Activated T-cell treated with anti-CD3 and anti-CD28 coated beads, Interleukin-2, amount 50 U/mL, for 4 hours (primary cell): ENCODE results near the gene TDRD6. TPM values are rescaled to one million over a fixed set of nuclear protein-coding genes. Genes with fewer than 3 reads are reported as not detected.
"Not testable (repeated sequence)": the region's sequence is repeated elsewhere in the genome, so short reads cannot be mapped to it uniquely, and the experiment has no call there.

Experiments
- ATAC-seq, 2 donors: fragments of 200-7000 bp; cut with Tn5 transposase; one replicate each; pipeline ENCODE4 v1.10.0; 2021
- DNase-seq: peaks from one replicate; pipeline ENCODE4 v3.0.0-alpha.2; 2020
- H3K27me3 Mint-ChIP-seq: one replicate; pipeline ENCODE4 v1.8.0; 2021; ENCODE audit warnings: low read depth, mixed read lengths
- H3K36me3 Mint-ChIP-seq: one replicate; pipeline ENCODE4 v1.8.0; 2022; ENCODE audit warnings: mixed read lengths; ENCODE audit not compliant: insufficient read depth
- H3K4me1 Mint-ChIP-seq: one replicate; pipeline ENCODE4 v1.8.0; 2021; ENCODE audit warnings: low read depth, mixed read lengths
- H3K4me3 Mint-ChIP-seq: one replicate; pipeline ENCODE4 v1.8.0; 2021; ENCODE audit warnings: mild to moderate bottlenecking, moderate library complexity, mixed read lengths
- H3K9me3 Mint-ChIP-seq: one replicate; pipeline ENCODE4 v1.8.0; 2021; ENCODE audit warnings: mixed read lengths
- total RNA-seq, 3 donors: library from RNA; stranded (reverse); gene quantifications; one replicate each; pipeline ENCODE4 v1.2.1, GENCODE V29; 2021

TDRD6 gene, protein sequence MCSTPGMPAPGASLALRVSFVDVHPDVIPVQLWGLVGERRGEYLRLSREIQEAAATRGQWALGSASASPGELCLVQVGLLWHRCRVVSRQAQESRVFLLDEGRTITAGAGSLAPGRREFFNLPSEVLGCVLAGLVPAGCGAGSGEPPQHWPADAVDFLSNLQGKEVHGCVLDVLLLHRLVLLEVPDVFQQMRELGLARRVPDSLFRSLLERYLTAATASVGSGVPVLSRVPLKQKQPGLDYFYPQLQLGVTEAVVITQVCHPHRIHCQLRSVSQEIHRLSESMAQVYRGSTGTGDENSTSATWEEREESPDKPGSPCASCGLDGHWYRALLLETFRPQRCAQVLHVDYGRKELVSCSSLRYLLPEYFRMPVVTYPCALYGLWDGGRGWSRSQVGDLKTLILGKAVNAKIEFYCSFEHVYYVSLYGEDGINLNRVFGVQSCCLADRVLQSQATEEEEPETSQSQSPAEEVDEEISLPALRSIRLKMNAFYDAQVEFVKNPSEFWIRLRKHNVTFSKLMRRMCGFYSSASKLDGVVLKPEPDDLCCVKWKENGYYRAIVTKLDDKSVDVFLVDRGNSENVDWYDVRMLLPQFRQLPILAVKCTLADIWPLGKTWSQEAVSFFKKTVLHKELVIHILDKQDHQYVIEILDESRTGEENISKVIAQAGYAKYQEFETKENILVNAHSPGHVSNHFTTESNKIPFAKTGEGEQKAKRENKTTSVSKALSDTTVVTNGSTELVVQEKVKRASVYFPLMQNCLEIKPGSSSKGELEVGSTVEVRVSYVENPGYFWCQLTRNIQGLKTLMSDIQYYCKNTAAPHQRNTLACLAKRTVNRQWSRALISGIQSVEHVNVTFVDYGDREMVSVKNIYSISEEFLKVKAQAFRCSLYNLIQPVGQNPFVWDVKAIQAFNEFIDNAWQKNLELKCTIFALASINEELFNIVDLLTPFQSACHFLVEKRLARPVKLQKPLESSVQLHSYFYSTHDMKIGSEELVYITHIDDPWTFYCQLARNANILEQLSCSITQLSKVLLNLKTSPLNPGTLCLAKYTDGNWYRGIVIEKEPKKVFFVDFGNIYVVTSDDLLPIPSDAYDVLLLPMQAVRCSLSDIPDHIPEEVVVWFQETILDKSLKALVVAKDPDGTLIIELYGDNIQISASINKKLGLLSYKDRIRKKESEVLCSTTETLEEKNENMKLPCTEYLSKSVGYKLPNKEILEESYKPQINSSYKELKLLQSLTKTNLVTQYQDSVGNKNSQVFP (N-terminal part only)
- total RNA-seq, result not detected

DNA sequence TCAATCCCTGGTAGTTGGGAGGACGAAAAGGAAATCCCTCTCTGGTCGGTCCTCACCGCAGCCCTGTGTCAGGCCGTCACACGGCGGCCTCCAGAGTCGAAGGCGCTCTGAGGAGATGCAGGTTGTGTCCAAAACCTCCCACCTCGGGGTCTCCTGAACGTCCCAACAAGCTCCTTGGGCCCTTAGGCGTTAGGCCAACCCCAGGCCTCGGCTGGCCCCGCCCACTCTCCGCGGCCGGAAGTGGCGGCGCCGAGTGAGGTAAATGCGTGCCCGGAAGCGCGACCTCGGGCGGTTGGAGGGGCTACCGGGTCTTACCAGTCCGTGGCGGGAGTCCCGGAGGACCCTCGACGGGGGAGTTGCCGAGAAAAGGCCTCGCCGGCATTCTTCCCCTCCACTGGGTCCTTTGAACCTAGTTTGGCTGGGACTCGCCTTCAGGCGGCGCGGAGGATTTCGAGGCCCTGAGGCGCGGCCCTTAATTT lies at the start of gene TDRD6:
Gene TDRD6, plus strand, starts transcription at position 267 of the 479 bp plus-strand sequence. CDS start 244 bp downstream, outside the sequence.
- ATAC-seq (no peak), DNase-seq (no peak)
- Mint-ChIP-seq H3K27me3 (no peaks in the 10 kb centered on the region), H3K9me3 (no peaks in the 10 kb centered on the region), H3K4me3 (no peak within 1 kb of the TSS), H3K36me3 (no peaks in the 10 kb centered on the region), H3K4me1 (no peaks in the 10 kb centered on the region)

DNA sequence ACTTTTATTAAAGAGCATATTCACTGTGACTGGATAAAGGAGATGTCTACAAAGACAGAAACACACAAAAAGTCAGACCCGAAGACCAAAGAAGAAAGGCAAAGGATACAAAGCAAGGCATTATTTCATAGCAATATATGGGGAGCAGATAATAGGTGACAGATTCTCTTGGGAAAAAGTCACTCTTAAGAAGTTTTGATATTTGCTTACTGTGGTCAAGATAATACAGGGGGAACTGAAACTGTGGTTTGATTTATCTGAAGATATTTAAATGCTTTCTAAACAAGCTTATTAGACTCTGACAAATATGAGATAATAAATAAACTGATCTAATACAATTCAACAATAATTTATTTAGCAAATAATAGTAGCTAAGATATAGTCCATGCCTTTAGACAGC lies 49.8 kb upstream of the TDRD6 start:
- Mint-ChIP-seq H3K36me3 (no peaks in the 10 kb centered on the region), H3K9me3 (no peaks in the 10 kb centered on the region), H3K27me3 (peaks cover 18% of the 10 kb centered on the region), H3K4me3 (no peak overlapping the region), H3K4me1 (peaks cover 4% of the 10 kb centered on the region)
- DNase-seq, result no peak
- no peak for ATAC-seq

DNA sequence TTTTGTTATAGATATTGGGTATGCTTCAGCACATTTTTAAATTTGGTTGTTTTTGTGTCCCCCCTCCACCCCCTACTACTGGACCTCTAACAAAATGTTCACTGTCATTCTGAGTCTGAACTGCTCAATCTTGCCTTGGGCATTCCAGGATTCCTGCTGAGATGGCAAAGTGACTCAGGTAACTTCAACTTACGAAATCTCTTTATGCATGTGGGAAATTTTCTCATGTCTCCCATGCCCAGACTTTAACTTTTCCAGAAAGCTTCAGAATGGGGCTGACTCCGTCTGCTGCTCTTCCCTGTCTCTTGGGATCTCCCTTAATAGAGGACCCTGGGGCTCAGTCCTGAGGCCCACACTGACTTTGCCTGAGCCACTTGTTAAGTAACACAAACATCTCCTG lies 49.0 kb upstream of the TDRD6 start:
- Mint-ChIP-seq H3K9me3 (no peaks in the 10 kb centered on the region), H3K4me1 (peaks cover 5% of the 10 kb centered on the region), H3K36me3 (no peaks in the 10 kb centered on the region), H3K4me3 (no peak overlapping the region), H3K27me3 (peaks cover 18% of the 10 kb centered on the region)
- ATAC-seq, result no peak
- DNase-seq, result no peak

DNA sequence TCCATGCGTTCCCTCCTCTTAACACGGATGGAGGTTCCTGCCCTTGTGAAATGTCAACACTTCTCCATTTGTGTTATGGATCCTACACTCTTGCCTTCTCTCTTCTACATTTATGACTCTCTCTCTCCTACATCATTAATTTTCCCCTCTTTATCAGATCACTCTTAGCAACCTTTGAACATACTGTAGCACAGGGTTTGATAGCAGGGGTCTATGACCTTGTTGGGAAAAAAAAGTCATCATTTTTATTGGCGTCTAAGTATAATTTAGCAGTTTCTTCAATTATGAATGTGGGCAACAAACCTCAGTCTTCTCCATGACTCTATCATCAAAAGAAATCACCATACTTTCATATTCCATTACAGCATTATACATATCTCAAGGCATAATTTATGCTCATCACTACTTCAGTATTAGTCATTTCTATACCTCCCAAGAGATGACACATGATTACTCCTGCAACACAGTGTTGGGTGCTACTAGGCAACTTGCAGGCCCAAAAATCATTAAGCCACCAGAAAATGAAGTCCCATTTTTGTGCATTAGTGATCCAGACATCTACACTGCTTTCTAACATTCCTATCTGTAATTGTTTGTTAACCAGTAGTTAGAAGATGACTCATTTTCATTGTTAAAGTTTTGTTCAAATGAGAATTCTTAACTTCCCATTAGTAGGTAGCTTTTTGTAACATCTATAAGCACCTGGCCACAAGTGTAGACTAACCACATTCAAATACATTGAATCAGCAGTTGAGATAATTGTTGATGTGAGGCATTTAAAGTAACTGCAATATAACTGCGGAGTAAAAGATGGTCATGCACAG lies 44.5 kb upstream of the TDRD6 start:
- peak; percentile 97 to 98 for ATAC-seq
- no peak for DNase-seq
- Mint-ChIP-seq H3K27me3 (peaks cover 13% of the 10 kb centered on the region), H3K36me3 (no peaks in the 10 kb centered on the region), H3K9me3 (peaks cover 3% of the 10 kb centered on the region), H3K4me1 (peaks cover 5% of the 10 kb centered on the region), H3K4me3 (no peak overlapping the region)

DNA sequence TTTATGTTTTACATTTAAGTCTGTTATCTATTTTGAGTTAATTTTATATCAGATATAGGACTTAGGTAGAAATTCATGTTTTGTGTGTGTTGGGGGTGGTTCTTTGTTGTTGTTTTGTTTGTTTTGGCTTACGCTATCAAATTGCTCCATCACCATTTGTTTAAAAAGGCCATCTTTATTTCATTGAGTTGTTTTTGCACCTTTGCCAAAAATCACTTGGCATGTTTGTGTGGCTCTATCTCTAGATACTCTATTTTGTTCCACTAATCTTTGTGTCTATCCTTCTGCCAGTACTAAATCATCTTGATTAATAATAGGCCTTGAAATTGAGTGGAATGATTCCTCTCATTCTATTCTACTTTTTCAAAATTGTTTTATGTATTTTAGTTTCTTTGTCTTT lies 42.4 kb upstream of the TDRD6 start:
- DNase-seq, result no peak
- Mint-ChIP-seq H3K27me3 (peaks cover 14% of the 10 kb centered on the region), H3K36me3 (no peaks in the 10 kb centered on the region), H3K9me3 (peaks cover 3% of the 10 kb centered on the region), H3K4me1 (peaks cover 5% of the 10 kb centered on the region), H3K4me3 (no peak overlapping the region)
- ATAC-seq, result no peak

DNA sequence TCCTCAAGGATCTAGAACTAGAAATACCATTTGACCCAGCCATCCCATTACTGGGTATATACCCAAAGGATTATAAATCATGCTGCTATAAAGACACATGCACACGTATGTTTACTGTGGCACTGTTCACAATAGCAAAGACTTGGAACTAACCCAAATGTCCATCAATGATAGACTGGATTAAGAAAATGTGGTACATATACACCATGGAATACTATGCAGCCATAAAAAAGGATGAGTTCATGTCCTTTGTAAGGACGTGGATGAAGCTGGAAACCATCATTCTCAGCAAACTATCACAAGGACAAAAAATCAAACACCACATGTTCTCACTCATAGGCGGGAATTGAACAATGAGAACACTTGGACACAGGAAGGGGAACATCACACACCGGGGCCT lies 39.6 kb upstream of the TDRD6 start:
- H3K27me3 Mint-ChIP-seq, result peaks cover 31% of the 10 kb centered on the region
- H3K4me1 Mint-ChIP-seq, H3K4me3 Mint-ChIP-seq, DNase-seq, H3K9me3 Mint-ChIP-seq, ATAC-seq, H3K36me3 Mint-ChIP-seq: not testable (repeated sequence)

DNA sequence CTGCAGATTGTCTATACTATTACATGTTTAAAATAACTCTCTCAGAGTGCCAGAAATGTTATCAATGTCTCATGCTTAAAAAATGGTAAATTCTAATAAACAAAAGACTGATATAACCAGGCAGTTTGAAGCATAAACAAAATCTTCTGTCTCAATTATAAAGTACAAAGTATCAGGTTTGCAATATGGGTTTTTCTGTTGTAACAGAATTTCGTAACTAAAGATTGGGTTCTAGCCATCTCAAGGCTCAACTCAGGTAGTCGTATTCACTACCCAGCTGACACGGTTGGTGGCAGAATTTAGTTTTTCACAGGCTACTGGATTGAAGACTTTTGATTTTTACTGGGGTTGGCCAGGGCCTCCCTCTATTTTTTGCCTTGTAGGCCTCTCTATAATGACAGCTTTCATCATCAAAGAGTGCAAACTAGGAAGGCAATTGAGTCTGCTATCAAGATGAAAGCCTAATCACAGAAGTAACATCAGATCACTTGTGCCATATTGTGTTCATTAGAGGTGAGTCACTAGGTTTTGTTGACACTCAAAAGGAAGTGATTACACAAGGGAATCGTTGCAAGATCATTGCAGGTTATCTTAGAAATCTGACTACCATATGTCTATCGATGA lies 38.7 kb upstream of the TDRD6 start:
- ATAC-seq (no peak), DNase-seq (no peak)
- Mint-ChIP-seq H3K27me3 (peaks cover 38% of the 10 kb centered on the region), H3K9me3 (peaks cover 3% of the 10 kb centered on the region), H3K36me3 (no peaks in the 10 kb centered on the region), H3K4me3 (no peak overlapping the region), H3K4me1 (peaks cover 12% of the 10 kb centered on the region)

DNA sequence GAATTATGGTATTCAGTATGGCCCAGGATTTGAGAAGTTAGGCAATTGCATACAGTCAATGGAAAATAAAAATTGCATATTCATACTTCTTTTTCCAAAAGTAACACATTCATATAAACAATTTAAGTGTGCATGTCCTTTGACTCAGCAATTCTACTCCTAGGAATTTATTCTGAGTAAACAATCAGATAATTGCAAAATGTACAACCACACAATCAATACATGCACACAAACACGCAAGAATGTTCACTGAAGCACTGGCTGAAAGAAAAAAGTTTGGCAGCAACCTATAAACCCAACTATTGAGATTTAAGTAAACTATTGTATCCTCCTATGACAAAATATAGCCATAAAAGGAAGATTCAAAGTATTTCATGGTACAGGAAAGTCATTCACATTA lies 36.7 kb upstream of the TDRD6 start:
- DNase-seq (no peak), ATAC-seq (no peak)
- peaks cover 54% of the 10 kb centered on the region for H3K27me3 Mint-ChIP-seq
- no peak overlapping the region for H3K4me3 Mint-ChIP-seq
- no peaks in the 10 kb centered on the region for H3K36me3 Mint-ChIP-seq
- H3K4me1 Mint-ChIP-seq, result peaks cover 12% of the 10 kb centered on the region
- no peaks in the 10 kb centered on the region for H3K9me3 Mint-ChIP-seq

DNA sequence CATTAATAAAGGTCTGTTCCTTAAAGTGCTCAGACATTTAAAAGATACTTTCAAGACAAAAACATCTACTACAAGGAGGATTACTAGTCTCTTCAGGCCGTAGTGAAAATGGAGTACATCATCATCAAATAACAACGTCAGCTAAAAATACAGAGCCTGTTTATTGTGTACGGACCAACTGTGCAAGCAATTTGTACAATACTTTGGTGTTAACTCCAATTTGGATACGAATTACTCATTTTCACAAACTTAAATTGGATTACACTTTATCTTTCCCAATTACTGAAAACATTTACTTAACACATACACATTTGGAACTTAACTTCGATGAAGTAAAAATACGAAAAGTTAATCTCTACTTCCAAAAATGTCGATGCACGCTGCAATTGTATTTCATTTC lies 35.9 kb upstream of the TDRD6 start:
- H3K27me3 Mint-ChIP-seq, result peaks cover 54% of the 10 kb centered on the region
- no peaks in the 10 kb centered on the region for H3K9me3 Mint-ChIP-seq
- no peaks in the 10 kb centered on the region for H3K36me3 Mint-ChIP-seq
- DNase-seq, result no peak
- peaks cover 12% of the 10 kb centered on the region for H3K4me1 Mint-ChIP-seq
- no peak for ATAC-seq
- H3K4me3 Mint-ChIP-seq, result peak overlapping the region; percentile 81

DNA sequence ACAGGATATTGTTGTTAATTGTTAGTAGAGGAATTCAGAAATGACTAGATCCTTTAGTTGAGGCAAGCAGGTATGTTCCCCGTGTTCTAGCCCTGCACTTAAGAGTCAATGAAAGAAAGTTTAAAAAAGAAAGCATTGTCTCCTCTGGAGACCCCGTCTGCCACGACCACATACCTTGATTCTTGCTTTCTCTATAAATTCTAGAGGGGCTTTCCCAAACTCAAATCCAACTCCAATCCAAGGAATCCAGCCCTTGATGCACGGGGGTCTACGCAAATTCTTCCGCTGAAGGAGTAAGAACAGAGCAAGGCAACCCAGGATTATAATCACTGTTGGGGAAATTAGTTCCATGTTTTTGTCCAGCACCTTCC lies 35.5 kb upstream of the TDRD6 start:
- ATAC-seq, result no peak
- Mint-ChIP-seq H3K4me1 (peaks cover 12% of the 10 kb centered on the region), H3K27me3 (peaks cover 54% of the 10 kb centered on the region), H3K36me3 (no peaks in the 10 kb centered on the region), H3K9me3 (no peaks in the 10 kb centered on the region), H3K4me3 (peak overlapping the region; percentile 81)
- DNase-seq, result no peak

DNA sequence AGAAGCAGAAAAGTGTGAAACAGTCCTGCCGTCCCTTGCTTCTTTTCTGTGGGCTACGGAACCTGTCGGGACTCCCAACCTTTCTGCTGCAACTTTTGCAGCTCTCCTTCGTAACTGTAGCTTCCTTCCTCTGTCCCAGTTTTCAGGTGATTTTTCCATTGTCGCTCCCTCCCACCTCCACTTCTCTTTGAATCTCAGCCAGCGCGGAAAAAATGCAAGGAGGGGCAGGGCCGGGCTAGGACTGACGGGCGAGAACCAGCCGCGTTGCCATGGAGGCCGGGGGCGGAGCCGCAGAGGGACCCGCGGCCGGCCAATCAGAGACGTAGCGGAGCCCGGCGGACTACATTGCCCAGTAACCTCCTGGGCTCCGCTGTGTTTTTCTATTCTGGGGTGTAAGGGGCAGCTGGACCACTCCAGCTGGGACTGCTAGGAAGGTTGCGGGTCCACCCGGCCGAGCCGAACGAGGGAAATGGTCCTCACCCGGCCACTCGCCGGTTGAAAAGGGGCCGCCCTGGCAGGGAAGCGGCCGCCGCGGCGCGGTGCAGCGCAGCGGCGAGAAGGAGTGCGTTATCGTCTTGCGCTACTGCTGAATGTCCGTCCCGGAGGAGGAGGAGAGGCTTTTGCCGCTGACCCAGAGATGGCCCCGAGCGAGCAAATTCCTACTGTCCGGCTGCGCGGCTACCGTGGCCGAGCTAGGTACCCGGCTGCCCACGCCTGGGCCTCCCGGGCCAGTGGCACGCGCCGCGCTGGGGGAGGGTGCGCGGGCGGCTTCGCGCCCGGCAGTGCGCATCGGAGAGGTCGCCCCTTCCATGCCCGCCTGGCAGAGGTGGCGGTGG lies 34.9 kb upstream of the TDRD6 start, which contains the start of the genes CYP39A1 and SLC25A27:
Gene CYP39A1, minus strand, starts transcription at position 216 of the 836 bp plus-strand sequence. CDS start 236 bp downstream, outside the sequence.
Gene SLC25A27, plus strand, starts transcription at position 373 of the 836 bp plus-strand sequence. Its CDS starts 218 bp downstream, at position 591.
- Mint-ChIP-seq H3K36me3 (no peaks in the 10 kb centered on the region), H3K4me3 (peak within 1 kb of the TSS; percentile 81), H3K9me3 (no peaks in the 10 kb centered on the region), H3K27me3 (peaks cover 54% of the 10 kb centered on the region), H3K4me1 (peaks cover 12% of the 10 kb centered on the region)
- peak; percentile 69 for DNase-seq
- peak; percentile 99 to 100 for ATAC-seq

DNA sequence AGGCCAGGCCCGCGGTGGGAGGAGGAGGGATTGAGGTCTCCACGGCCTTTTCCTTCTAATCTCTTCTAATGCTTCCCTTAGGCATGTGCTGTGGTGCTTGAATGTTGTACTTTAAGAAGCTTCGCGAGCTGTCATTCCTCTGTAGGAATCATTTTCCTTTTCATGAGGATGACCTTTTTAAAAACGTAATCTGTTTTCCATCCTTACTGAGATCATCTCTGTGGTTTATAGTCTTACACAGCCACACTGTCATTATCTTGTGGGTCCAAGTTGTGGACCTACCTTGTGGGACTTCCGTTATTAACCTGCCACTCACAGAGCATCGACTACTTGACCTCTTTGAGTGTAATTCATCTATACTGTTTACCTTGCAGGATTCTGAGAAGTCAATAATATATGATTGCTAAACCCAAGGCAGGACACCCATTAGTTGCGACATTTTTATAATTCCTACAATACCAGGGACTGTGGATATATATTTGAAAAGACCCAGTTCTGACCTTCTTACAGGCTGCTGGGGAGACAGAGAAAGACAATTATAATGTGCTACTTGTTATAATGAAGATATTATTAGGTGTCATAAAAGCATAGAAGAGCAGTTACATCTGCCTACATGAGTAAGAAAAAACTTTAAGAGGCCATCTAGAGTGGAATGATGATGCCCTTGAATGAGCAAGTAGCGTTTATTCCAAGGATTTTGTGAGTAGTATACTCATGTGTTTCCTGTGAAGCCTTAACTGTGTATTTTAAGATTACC lies 34.1 kb upstream of the TDRD6 start:
- Mint-ChIP-seq H3K36me3 (no peaks in the 10 kb centered on the region), H3K4me1 (peaks cover 12% of the 10 kb centered on the region), H3K27me3 (peaks cover 59% of the 10 kb centered on the region), H3K4me3 (peak overlapping the region; percentile 81), H3K9me3 (no peaks in the 10 kb centered on the region)
- ATAC-seq (no peak), DNase-seq (no peak)
